Measurements from ENCODE around the gene DNAH17. TPM values are rescaled to one million over a fixed set of nuclear protein-coding genes. Genes with fewer than 3 reads are reported as not detected.

Gene DNAH17
- total RNA-seq, 2 donors from 2014 or later = 0.13 to 0.64 TPM

- no peaks in the 10 kb centered on the region for H3K9me3 Mint-ChIP-seq
- H3K27me3 Mint-ChIP-seq (ENCODE audit: insufficient read depth) = no peaks in the 10 kb centered on the region
- Histone ChIP-seq H3K27me3 (ENCODE audit: control insufficient read depth, insufficient read depth, low read length, poor library complexity, severe bottlenecking) (no peaks in the 10 kb centered on the region), H3K9ac (ENCODE audit: extremely low read depth, low read length, poor library complexity, severe bottlenecking) (no peak overlapping the region), H3K9me3 (ENCODE audit: control insufficient read depth, low read length) (no peaks in the 10 kb centered on the region), H3K36me3 (ENCODE audit: control insufficient read depth, insufficient read depth, low read length) (no peaks in the 10 kb centered on the region), H3K27ac (ENCODE audit: low read depth, low read length) (peak overlapping the region; percentile 6), H3K4me3 (ENCODE audit: low read length) (no peak overlapping the region), H3K4me1 (ENCODE audit: control insufficient read depth, insufficient read depth, low read length) (peaks cover 18% of the 10 kb centered on the region)
- TF ChIP-seq, protein P1, sequence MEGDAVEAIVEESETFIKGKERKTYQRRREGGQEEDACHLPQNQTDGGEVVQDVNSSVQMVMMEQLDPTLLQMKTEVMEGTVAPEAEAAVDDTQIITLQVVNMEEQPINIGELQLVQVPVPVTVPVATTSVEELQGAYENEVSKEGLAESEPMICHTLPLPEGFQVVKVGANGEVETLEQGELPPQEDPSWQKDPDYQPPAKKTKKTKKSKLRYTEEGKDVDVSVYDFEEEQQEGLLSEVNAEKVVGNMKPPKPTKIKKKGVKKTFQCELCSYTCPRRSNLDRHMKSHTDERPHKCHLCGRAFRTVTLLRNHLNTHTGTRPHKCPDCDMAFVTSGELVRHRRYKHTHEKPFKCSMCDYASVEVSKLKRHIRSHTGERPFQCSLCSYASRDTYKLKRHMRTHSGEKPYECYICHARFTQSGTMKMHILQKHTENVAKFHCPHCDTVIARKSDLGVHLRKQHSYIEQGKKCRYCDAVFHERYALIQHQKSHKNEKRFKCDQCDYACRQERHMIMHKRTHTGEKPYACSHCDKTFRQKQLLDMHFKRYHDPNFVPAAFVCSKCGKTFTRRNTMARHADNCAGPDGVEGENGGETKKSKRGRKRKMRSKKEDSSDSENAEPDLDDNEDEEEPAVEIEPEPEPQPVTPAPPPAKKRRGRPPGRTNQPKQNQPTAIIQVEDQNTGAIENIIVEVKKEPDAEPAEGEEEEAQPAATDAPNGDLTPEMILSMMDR (conservative IDR thresholded peaks at IDR 0.05) = no peak
- H3K27ac Mint-ChIP-seq = peak overlapping the region; percentile 85
- H3K4me1 Mint-ChIP-seq = peaks cover 48% of the 10 kb centered on the region
- DNase-seq = no peak
- 44 to 67% methylated on average over 5 to 6 of the region's 6 CpGs for WGBS, 2 experiments (ENCODE audit: insufficient coverage in 1 of 2, insufficient read length in 1 of 2)
- no peak overlapping the region for H3K4me3 Mint-ChIP-seq
- H3K36me3 Mint-ChIP-seq (ENCODE audit: low read depth) = no peaks in the 10 kb centered on the region
Observed at GRCh38 chr17:78374189-78374588, 203.0 kb downstream of the DNAH17 start.

Other genes with a start within 250 kb of the DNAH17 start
- 10 to 100 TPM; 54.2 to 75.3 TPM for gene SOCS3, start 217.3 kb downstream of the DNAH17 start, total RNA-seq
- 10 to 100 TPM; 57.1 to 58.2 TPM for gene PGS1, start 198.7 kb downstream of the DNAH17 start, total RNA-seq
- 10 to 100 TPM; 23.1 to 27.4 TPM for gene CYTH1, start 204.9 kb upstream of the DNAH17 start, total RNA-seq

Data from endodermal cell (in vitro differentiated cells).